Body of pancreas (tissue), 4 donors: ENCODE data around the gene PARM1. TPM values are rescaled to one million over a fixed set of nuclear protein-coding genes. Genes with fewer than 3 reads are reported as not detected.

Experiments
- ATAC-seq: fragments of 150-250 bp; one replicate; pipeline ENCODE4 v1.9.1; 2016
- DNase-seq, 4 donors: peaks; one replicate each; pipeline ENCODE4 v3.0.0-alpha.2; 2019
- H3K27ac ChIP-seq, 4 donors: fragments of 200-600 bp; sonication (generic); 1 replicate in 3 of 4; 2 replicates in 1 of 4; pipeline versions ENCODE4 v1.5.1 to v1.6.1; 2016 to 2019; ENCODE audit warnings: mild to moderate bottlenecking in 1 of 4, mixed read lengths in 1 of 4, moderate library complexity in 1 of 4
- H3K27me3 ChIP-seq, 2 donors: fragments of 200-600 bp; sonication (generic); one replicate each; pipeline ENCODE4 v1.6.0; 2016; ENCODE audit warnings: mild to moderate bottlenecking in 1 of 2
- H3K36me3 ChIP-seq, 2 donors: fragments of 200-600 bp; sonication (generic); replicated peaks in 1 of 2; 2 replicates each; pipeline ENCODE4 v1.5.1; 2016; ENCODE audit warnings: low read depth in 2 of 2; ENCODE audit not compliant: insufficient read depth in 1 of 2
- H3K4me1 ChIP-seq: fragments of 200-600 bp; sonication (generic); one replicate; pipeline ENCODE4 v1.6.0; 2016
- H3K4me3 ChIP-seq, 2 donors: fragments of 200-600 bp; sonication (generic); 1 replicate in 1 of 2; 2 replicates in 1 of 2; pipeline ENCODE4 v1.5.1; 2016 to 2019
- H3K9me3 ChIP-seq, 3 donors: fragments of 200-600 bp; sonication (generic); 1 replicate in 2 of 3; 2 replicates in 1 of 3; pipeline ENCODE4 v1.5.1; 2016
- CTCF ChIP-seq, 7 experiments: fragments of 450-650 bp in 4 of 7; fragments of 200-600 bp in 3 of 7; sonication (generic) in 3 of 7; IDR thresholded peaks; one replicate each; pipeline ENCODE4 v1.5.1; 2016 to 2019; ENCODE audit warnings: antibody characterized with exemption in 7 of 7
- POLR2A ChIP-seq, 3 donors: fragments of 450-650 bp; IDR thresholded peaks; one replicate each; pipeline ENCODE4 v1.6.1; 2016; ENCODE audit warnings: antibody characterized with exemption in 3 of 3, mild to moderate bottlenecking in 2 of 3
- WGBS, 2 donors: methylation state at CpG; one replicate each; pipeline ENCODE4 v1.1.5; 2017; 5-methylcytosine and 5-hydroxymethylcytosine counted together
- intact Hi-C: fragments of 100-400 bp; cut with DNase I; formaldehyde crosslinking; loops from one replicate; pipeline ENCODE4 v1.15.1; 2023
- total RNA-seq, 2 donors: library from RNA; depleted of rRNA; stranded (reverse); fragments of >200 nt; gene quantifications; one replicate each; pipeline ENCODE4 v1.1.0, GENCODE V29; 2016

The PARM1 gene
- total RNA-seq, 2 donors from 2014 or later, result 21.0 to 28.7 TPM

- no peaks in the 10 kb centered on the region for H3K9me3 ChIP-seq
- no peak overlapping the region for H3K27ac ChIP-seq
- no peaks in the 10 kb centered on the region for H3K27me3 ChIP-seq
- 88 to 90% methylated on average over 3 of the region's 3 CpGs for whole genome bisulfite sequencing, 2 donors
- intact Hi-C loops, result no loop called here
- DNase-seq (no peak), ATAC-seq (no peak)
- no peak overlapping the region for H3K4me3 ChIP-seq
- peaks cover 38% of the 10 kb centered on the region for H3K4me1 ChIP-seq
- TF ChIP-seq CTCF (IDR thresholded peaks at IDR 0.05) (no peak), POLR2A (IDR thresholded peaks at IDR 0.05) (no peak)
- H3K36me3 ChIP-seq, result no peaks in the 10 kb centered on the region
Measured at GRCh38 chr4:74942918-74943253, 10.0 kb downstream of the PARM1 start.

GRCh38 chr4:74944354-74944793, 11.5 kb downstream of the PARM1 start:
- Histone ChIP-seq H3K36me3 (no peaks in the 10 kb centered on the region), H3K9me3 (no peaks in the 10 kb centered on the region), H3K4me1 (peaks cover 39% of the 10 kb centered on the region), H3K4me3 (no peak overlapping the region), H3K27me3 (no peaks in the 10 kb centered on the region), H3K27ac (peak overlapping the region in 3 of 4 donors; percentile 5 to 73 (median 56))
- DNase-seq (peak; percentile 61 to 79 (median 70)), ATAC-seq (peak; percentile 87)
- intact Hi-C loops, result no loop called here
- 50 to 56% methylated on average over 6 of the region's 6 CpGs for WGBS, 2 donors
- TF ChIP-seq POLR2A (IDR thresholded peaks at IDR 0.05) (peak in 1 of 3 donors; percentile 31), CTCF (IDR thresholded peaks at IDR 0.05) (no peak)

GRCh38 chr4:74946196-74946595, 13.3 kb downstream of the PARM1 start:
- no peaks in the 10 kb centered on the region for H3K36me3 ChIP-seq
- intact Hi-C loops, result no loop called here
- H3K27ac ChIP-seq, result peak overlapping the region in 2 of 4 donors; percentile 2 to 56
- DNase-seq (peak in 1 of 4 donors; percentile 19), ATAC-seq (no peak)
- H3K9me3 ChIP-seq, result no peaks in the 10 kb centered on the region
- H3K4me1 ChIP-seq, result peaks cover 39% of the 10 kb centered on the region
- WGBS, 2 donors, result 31 to 35% methylated on average over 3 of the region's 3 CpGs
- H3K27me3 ChIP-seq, result no peaks in the 10 kb centered on the region
- no peak overlapping the region for H3K4me3 ChIP-seq
- TF ChIP-seq POLR2A (IDR thresholded peaks at IDR 0.05), result no peak
- no peak for TF ChIP-seq CTCF (IDR thresholded peaks at IDR 0.05)

GRCh38 chr4:74947798-74948197, 14.9 kb downstream of the PARM1 start:
- DNase-seq (no peak), ATAC-seq (no peak)
- H3K27me3 ChIP-seq, result no peaks in the 10 kb centered on the region
- TF ChIP-seq CTCF (IDR thresholded peaks at IDR 0.05) (no peak), POLR2A (IDR thresholded peaks at IDR 0.05) (no peak)
- H3K27ac ChIP-seq, result peak overlapping the region in 3 of 4 donors; percentile 19 to 46 (median 31)
- H3K4me3 ChIP-seq, result no peak overlapping the region
- no peaks in the 10 kb centered on the region for H3K9me3 ChIP-seq
- peaks cover 39% of the 10 kb centered on the region for H3K4me1 ChIP-seq
- 44 to 48% methylated on average over 2 of the region's 2 CpGs for WGBS, 2 donors
- H3K36me3 ChIP-seq, result no peaks in the 10 kb centered on the region
- intact Hi-C loops, result no loop called here

GRCh38 chr4:74948236-74948635, 15.3 kb downstream of the PARM1 start:
- WGBS, 2 donors, result 41 to 44% methylated on average over 2 of the region's 2 CpGs
- TF ChIP-seq POLR2A (IDR thresholded peaks at IDR 0.05) (no peak), CTCF (IDR thresholded peaks at IDR 0.05) (no peak)
- H3K4me3 ChIP-seq, result no peak overlapping the region
- peaks cover 39% of the 10 kb centered on the region for H3K4me1 ChIP-seq
- DNase-seq, result no peak
- H3K36me3 ChIP-seq, result no peaks in the 10 kb centered on the region
- H3K27me3 ChIP-seq, result no peaks in the 10 kb centered on the region
- ATAC-seq, result no peak
- no peaks in the 10 kb centered on the region for H3K9me3 ChIP-seq
- peak overlapping the region in 3 of 4 donors; percentile 19 to 46 (median 31) for H3K27ac ChIP-seq
- intact Hi-C loops, result no loop called here
